Ectodermal cell (in vitro differentiated cells): ENCODE results near the gene NR3C1.

Experiments
- H3K27ac ChIP-seq: 2 replicates; pipeline ENCODE4 v1.7.0; 2013; ENCODE audit warnings: mild to moderate bottlenecking, low read depth, low read length; ENCODE audit not compliant: insufficient read depth, poor library complexity, severe bottlenecking
- H3K27me3 ChIP-seq: 2 replicates; pipeline ENCODE4 v1.7.0; 2013; ENCODE audit warnings: mild to moderate bottlenecking, low read length; ENCODE audit not compliant: insufficient read depth, control insufficient read depth, poor library complexity, severe bottlenecking
- H3K36me3 ChIP-seq: one replicate; pipeline ENCODE4 v1.7.0; 2013; ENCODE audit warnings: low read length; ENCODE audit not compliant: control insufficient read depth, insufficient read depth
- H3K4me1 ChIP-seq: one replicate; pipeline ENCODE4 v1.7.0; 2013; ENCODE audit warnings: low read length; ENCODE audit not compliant: control insufficient read depth, insufficient read depth
- H3K4me3 ChIP-seq: 2 replicates; pipeline ENCODE4 v1.7.0; 2013; ENCODE audit warnings: low read depth, low read length, control low read depth; ENCODE audit not compliant: insufficient read depth
- H3K9me3 ChIP-seq: 2 replicates; pipeline ENCODE4 v1.7.0; 2013; ENCODE audit warnings: mild to moderate bottlenecking, low read length, moderate library complexity; ENCODE audit not compliant: control insufficient read depth
- WGBS, 2 experiments: methylation state at CpG; one replicate each; pipeline ENCODE4 v1.1.7; 2013; ENCODE audit warnings: missing lambda C conversion rate in 2 of 2; 5-methylcytosine and 5-hydroxymethylcytosine counted together

Gene NR3C1

GRCh38 chr5:143437666-143438273 is 34.3 kb upstream of the NR3C1 start:
- H3K27ac ChIP-seq: no peak overlapping the region
- H3K36me3 ChIP-seq: no peaks in the 10 kb centered on the region
- H3K27me3 ChIP-seq: no peaks in the 10 kb centered on the region
- no peak overlapping the region for H3K4me3 ChIP-seq
- H3K9me3 ChIP-seq: no peaks in the 10 kb centered on the region
- 83 to 86% methylated on average over 4 of the region's 4 CpGs for WGBS, 2 experiments
- no peaks in the 10 kb centered on the region for H3K4me1 ChIP-seq

- Histone ChIP-seq H3K27ac (no peak overlapping the region), H3K4me3 (no peak overlapping the region), H3K36me3 (no peaks in the 10 kb centered on the region), H3K27me3 (no peaks in the 10 kb centered on the region), H3K9me3 (no peaks in the 10 kb centered on the region), H3K4me1 (no peaks in the 10 kb centered on the region)
- 81 to 98% methylated on average over 1 to 2 of the region's 2 CpGs for WGBS, 2 experiments
Observed at GRCh38 chr5:143436871-143437270, 33.4 kb upstream of the NR3C1 start.

- Histone ChIP-seq H3K36me3 (no peaks in the 10 kb centered on the region), H3K27me3 (no peaks in the 10 kb centered on the region), H3K4me1 (no peaks in the 10 kb centered on the region), H3K27ac (no peak overlapping the region), H3K9me3 (no peaks in the 10 kb centered on the region), H3K4me3 (no peak overlapping the region)
- 83 to 92% methylated on average over 6 of the region's 6 CpGs for WGBS, 2 experiments
Observed at GRCh38 chr5:143435210-143435657, 31.7 kb upstream of the NR3C1 start.

GRCh38 chr5:143434261-143435209 is 31.0 kb upstream of the NR3C1 start:
- 91 to 92% methylated on average over 7 of the region's 7 CpGs for WGBS, 2 experiments

GRCh38 chr5:143433670-143434069 is 30.2 kb upstream of the NR3C1 start:
- H3K9me3 ChIP-seq: no peaks in the 10 kb centered on the region
- 89 to 91% methylated on average over 2 of the region's 2 CpGs for WGBS, 2 experiments
- no peaks in the 10 kb centered on the region for H3K27me3 ChIP-seq
- no peaks in the 10 kb centered on the region for H3K36me3 ChIP-seq
- no peak overlapping the region for H3K4me3 ChIP-seq
- no peak overlapping the region for H3K27ac ChIP-seq
- H3K4me1 ChIP-seq: no peaks in the 10 kb centered on the region

More at GRCh38 chr5:143434261-143435209, 31.0 kb upstream of the NR3C1 start:
- H3K9me3 ChIP-seq: no peaks in the 10 kb centered on the region
- H3K27me3 ChIP-seq: no peaks in the 10 kb centered on the region
- no peaks in the 10 kb centered on the region for H3K4me1 ChIP-seq
- H3K36me3 ChIP-seq: no peaks in the 10 kb centered on the region
- H3K27ac ChIP-seq: no peak overlapping the region
- no peak overlapping the region for H3K4me3 ChIP-seq

- H3K9me3 ChIP-seq: no peaks in the 10 kb centered on the region
- 93 to 94% methylated on average over 7 of the region's 7 CpGs for WGBS, 2 experiments
- no peak overlapping the region for H3K27ac ChIP-seq
- H3K36me3 ChIP-seq: no peaks in the 10 kb centered on the region
- H3K4me1 ChIP-seq: no peaks in the 10 kb centered on the region
- H3K4me3 ChIP-seq: no peak overlapping the region
- H3K27me3 ChIP-seq: no peaks in the 10 kb centered on the region
Observed at GRCh38 chr5:143432658-143433239, 29.3 kb upstream of the NR3C1 start.

GRCh38 chr5:143431789-143432188 is 28.3 kb upstream of the NR3C1 start:
- Histone ChIP-seq H3K4me1 (no peaks in the 10 kb centered on the region), H3K27me3 (no peaks in the 10 kb centered on the region), H3K36me3 (no peaks in the 10 kb centered on the region), H3K4me3 (no peak overlapping the region), H3K9me3 (no peaks in the 10 kb centered on the region), H3K27ac (no peak overlapping the region)
- WGBS, 2 experiments: 90 to 96% methylated on average over 2 of the region's 2 CpGs

GRCh38 chr5:143428738-143429420 is 25.4 kb upstream of the NR3C1 start:
- Histone ChIP-seq H3K4me1 (no peaks in the 10 kb centered on the region), H3K4me3 (no peak overlapping the region), H3K9me3 (no peaks in the 10 kb centered on the region), H3K27ac (no peak overlapping the region), H3K27me3 (no peaks in the 10 kb centered on the region), H3K36me3 (no peaks in the 10 kb centered on the region)
- WGBS, 2 experiments: 93 to 100% methylated on average over 1 of the region's 2 CpGs

- H3K27me3 ChIP-seq: no peaks in the 10 kb centered on the region
- no peaks in the 10 kb centered on the region for H3K9me3 ChIP-seq
- 83 to 100% methylated on average over 1 of the region's 1 CpG for WGBS, 2 experiments
- no peaks in the 10 kb centered on the region for H3K36me3 ChIP-seq
- H3K4me1 ChIP-seq: no peaks in the 10 kb centered on the region
- H3K27ac ChIP-seq: no peak overlapping the region
- no peak overlapping the region for H3K4me3 ChIP-seq
Observed at GRCh38 chr5:143428155-143428554, 24.7 kb upstream of the NR3C1 start.
